GM23248 (cell line): ENCODE results near the gene NDST4. TPM values are rescaled to one million over a fixed set of nuclear protein-coding genes. Genes with fewer than 3 reads are reported as not detected.

Experiments used
- DNase-seq: peaks from one replicate; pipeline ENCODE4 v3.0.0-alpha.2; 2015
- H2AFZ ChIP-seq: fragments of 200-600 bp; sonication (generic); 2 replicates; pipeline ENCODE4 v1.6.1; 2016; ENCODE audit warnings: antibody characterized with exemption
- H3F3A ChIP-seq: fragments of 200-600 bp; sonication (generic); 2 replicates; pipeline ENCODE4 v1.6.1; 2016; ENCODE audit warnings: mild to moderate bottlenecking, antibody characterized with exemption, mixed run types; ENCODE audit not compliant: insufficient read depth
- H3K27ac ChIP-seq: fragments of 200-600 bp; sonication (generic); 2 replicates; pipeline ENCODE4 v1.5.1; 2016; ENCODE audit warnings: mild to moderate bottlenecking
- H3K27me3 ChIP-seq: fragments of 200-600 bp; sonication (generic); replicated peaks from 2 replicates; pipeline ENCODE4 v1.6.1; 2016; ENCODE audit warnings: mild to moderate bottlenecking; ENCODE audit not compliant: insufficient read depth
- H3K36me3 ChIP-seq: fragments of 200-600 bp; sonication (generic); 2 replicates; pipeline ENCODE4 v1.6.1; 2016; ENCODE audit warnings: low read depth, mild to moderate bottlenecking
- H3K4me1 ChIP-seq: fragments of 200-600 bp; sonication (generic); 2 replicates; pipeline ENCODE4 v1.6.1; 2016; ENCODE audit warnings: mild to moderate bottlenecking; ENCODE audit not compliant: insufficient read depth
- H3K4me2 ChIP-seq: fragments of 200-600 bp; sonication (generic); one replicate; pipeline ENCODE4 v1.6.1; 2016; ENCODE audit warnings: mild to moderate bottlenecking; ENCODE audit not compliant: unreplicated experiment
- H3K4me3 ChIP-seq: fragments of 200-600 bp; sonication (generic); 2 replicates; pipeline ENCODE4 v1.5.1; 2016; ENCODE audit warnings: mild to moderate bottlenecking
- H3K79me2 ChIP-seq: fragments of 200-600 bp; sonication (generic); 2 replicates; pipeline ENCODE4 v1.6.1; 2016; ENCODE audit warnings: mild to moderate bottlenecking; ENCODE audit not compliant: insufficient read depth
- H3K9ac ChIP-seq: fragments of 200-600 bp; sonication (generic); 2 replicates; pipeline ENCODE4 v1.6.1; 2016; ENCODE audit warnings: mild to moderate bottlenecking
- H3K9me2 ChIP-seq: fragments of 200-600 bp; sonication (generic); 2 replicates; pipeline ENCODE4 v1.6.1; 2016; ENCODE audit warnings: mixed run types, mild to moderate bottlenecking, moderate library complexity; ENCODE audit not compliant: insufficient read depth
- H3K9me3 ChIP-seq: fragments of 200-600 bp; sonication (generic); one replicate; pipeline ENCODE4 v1.6.1; 2017; ENCODE audit warnings: low read depth
- H4K20me1 ChIP-seq: fragments of 200-600 bp; sonication (generic); 2 replicates; pipeline ENCODE4 v1.6.0; 2016; ENCODE audit not compliant: insufficient read depth
- EZH2 ChIP-seq: fragments of 200-600 bp; sonication (generic); IDR thresholded peaks from 2 replicates; pipeline ENCODE4 v1.6.1; 2018; ENCODE audit warnings: antibody characterized with exemption, mild to moderate bottlenecking; ENCODE audit not compliant: insufficient read depth, poor library complexity, severe bottlenecking
- EZH2phosphoT487 ChIP-seq: fragments of 200-600 bp; sonication (generic); IDR thresholded peaks from 2 replicates; pipeline ENCODE4 v1.6.1; 2018; ENCODE audit warnings: antibody characterized with exemption, moderate library complexity, mild to moderate bottlenecking, low read depth; ENCODE audit not compliant: insufficient read depth
- WGBS, 2 experiments: methylation state at CpG; one replicate each; pipeline ENCODE4 v1.1.6; 2015 to 2017; ENCODE audit warnings: low lambda C conversion rate in 2 of 2, low coverage in 1 of 2; ENCODE audit errors: missing lambda C conversion rate in 2 of 2; 5-methylcytosine and 5-hydroxymethylcytosine counted together
- in situ Hi-C: fragments of 300-500 bp; cut with MboI; formaldehyde crosslinking; loops from 2 replicates; pipeline ENCODE4 v1.15.0; 2020
- polyA plus RNA-seq: library from polyadenylated mRNA; unstranded; fragments of >200 nt; fragmentation: Nextera tagmentation; extraction: Ambion mirVana; gene quantifications from 2 replicates; pipeline ENCODE4 v1.2.1, GENCODE V29; 2016
- total RNA-seq: library from RNA; depleted of rRNA; stranded (reverse); fragments of >200 nt; shearing (Covaris generic); gene quantifications from 2 replicates; pipeline ENCODE4 v1.2.3, GENCODE V29; 2014

Gene NDST4
- total and polyA plus RNA-seq, 2 experiments from 2014 or later, result not detected

- Histone ChIP-seq H3K4me2 (no peak overlapping the region), H3K9me2 (no peaks in the 10 kb centered on the region), H3K36me3 (no peaks in the 10 kb centered on the region), H3F3A (no peaks in the 10 kb centered on the region), H3K27me3 (no peaks in the 10 kb centered on the region), H3K9ac (no peak overlapping the region), H3K9me3 (no peaks in the 10 kb centered on the region), H3K27ac (no peak overlapping the region), H2AFZ (no peak overlapping the region), H4K20me1 (no peaks in the 10 kb centered on the region), H3K4me1 (no peaks in the 10 kb centered on the region), H3K4me3 (no peak overlapping the region), H3K79me2 (no peaks in the 10 kb centered on the region)
- 26 to 29% methylated on average over 2 of the region's 2 CpGs for WGBS, 2 experiments
- TF ChIP-seq EZH2phosphoT487 (no peak), EZH2 (no peak)
- no peak for DNase-seq
- in situ Hi-C loops, result no loop called here
Measured at GRCh38 chr4:114911111-114911510, 202.3 kb downstream of the NDST4 start.

GRCh38 chr4:114907568-114907967, 205.9 kb downstream of the NDST4 start:
- no peak overlapping the region for H3K4me3 ChIP-seq
- no peak overlapping the region for H3K9ac ChIP-seq
- no peaks in the 10 kb centered on the region for H4K20me1 ChIP-seq
- H3K4me2 ChIP-seq, result no peak overlapping the region
- 0 out of 2 replicates have a peak, but pooled peaks cover 2% of the 10 kb centered on the region for H3K27me3 ChIP-seq
- TF ChIP-seq EZH2 (no peak), EZH2phosphoT487 (no peak)
- no peak overlapping the region for H2AFZ ChIP-seq
- no peak overlapping the region for H3K27ac ChIP-seq
- no peaks in the 10 kb centered on the region for H3K79me2 ChIP-seq
- H3K9me2 ChIP-seq, result no peaks in the 10 kb centered on the region
- H3K9me3 ChIP-seq, result no peaks in the 10 kb centered on the region
- H3K4me1 ChIP-seq, result no peaks in the 10 kb centered on the region
- H3F3A ChIP-seq, result no peaks in the 10 kb centered on the region
- H3K36me3 ChIP-seq, result no peaks in the 10 kb centered on the region
- in situ Hi-C loops, result no loop called here
- 2 to 5% methylated on average over 2 of the region's 2 CpGs for WGBS, 2 experiments
- DNase-seq, result no peak

- no peak overlapping the region for H3K27ac ChIP-seq
- no peak for DNase-seq
- no peak overlapping the region for H3K9ac ChIP-seq
- TF ChIP-seq EZH2 (no peak), EZH2phosphoT487 (no peak)
- H3K79me2 ChIP-seq, result no peaks in the 10 kb centered on the region
- H3K9me3 ChIP-seq, result no peaks in the 10 kb centered on the region
- H3K4me2 ChIP-seq, result no peak overlapping the region
- H2AFZ ChIP-seq, result no peak overlapping the region
- no peaks in the 10 kb centered on the region for H3F3A ChIP-seq
- in situ Hi-C loops, result no loop called here
- no peaks in the 10 kb centered on the region for H4K20me1 ChIP-seq
- H3K27me3 ChIP-seq, result 0 out of 2 replicates have a peak, but pooled peaks cover 8% of the 10 kb centered on the region
- no peaks in the 10 kb centered on the region for H3K9me2 ChIP-seq
- H3K4me1 ChIP-seq, result no peaks in the 10 kb centered on the region
- no peaks in the 10 kb centered on the region for H3K36me3 ChIP-seq
- no peak overlapping the region for H3K4me3 ChIP-seq
Measured at GRCh38 chr4:114905017-114905416, 208.4 kb downstream of the NDST4 start.

GRCh38 chr4:114900934-114901333, 212.5 kb downstream of the NDST4 start:
- Histone ChIP-seq H3K4me3 (no peak overlapping the region), H3K9ac (no peak overlapping the region), H3K27me3 (0 out of 2 replicates have a peak, but pooled peaks cover 8% of the 10 kb centered on the region), H3K4me1 (no peaks in the 10 kb centered on the region), H3K4me2 (no peak overlapping the region), H3K36me3 (no peaks in the 10 kb centered on the region), H4K20me1 (no peaks in the 10 kb centered on the region), H3K9me2 (no peaks in the 10 kb centered on the region), H3K9me3 (no peaks in the 10 kb centered on the region), H3F3A (no peaks in the 10 kb centered on the region), H2AFZ (no peak overlapping the region), H3K79me2 (no peaks in the 10 kb centered on the region), H3K27ac (no peak overlapping the region)
- no peak for DNase-seq
- in situ Hi-C loops, result no loop called here
- 14 to 18% methylated on average over 4 of the region's 4 CpGs for WGBS, 2 experiments
- TF ChIP-seq EZH2phosphoT487, result no peak
- no peak for TF ChIP-seq EZH2

GRCh38 chr4:114890773-114891172, 222.6 kb downstream of the NDST4 start:
- Histone ChIP-seq H3K9me2 (no peaks in the 10 kb centered on the region), H3K79me2 (no peaks in the 10 kb centered on the region), H3K27ac (no peak overlapping the region), H3F3A (no peaks in the 10 kb centered on the region), H4K20me1 (no peaks in the 10 kb centered on the region), H3K36me3 (no peaks in the 10 kb centered on the region), H3K27me3 (no peaks in the 10 kb centered on the region; the same call in 1 of the 2 replicates), H3K4me2 (no peak overlapping the region), H2AFZ (no peak overlapping the region), H3K9me3 (no peaks in the 10 kb centered on the region), H3K4me3 (no peak overlapping the region), H3K4me1 (no peaks in the 10 kb centered on the region), H3K9ac (no peak overlapping the region)
- TF ChIP-seq EZH2phosphoT487 (no peak), EZH2 (no peak)
- in situ Hi-C loops, result no loop called here
- no peak for DNase-seq
- 21 to 25% methylated on average over 1 of the region's 1 CpG for WGBS, 2 experiments
